ENCODE data around the gene FAM221B.

The FAM221B gene

GRCh38 chr9:35771075-35771433 is 57.5 kb downstream of the FAM221B start:
- Mint-ChIP-seq H3K27ac (no peak overlapping the region), H3K36me3 (no peaks in the 10 kb centered on the region), H3K9me3 (ENCODE audit: low read depth) (no peaks in the 10 kb centered on the region), H3K4me1 (ENCODE audit: low read depth) (peaks cover 9% of the 10 kb centered on the region), H3K4me3 (no peak overlapping the region), H3K27me3 (no peaks in the 10 kb centered on the region)

GRCh38 chr9:35769763-35770162 is 58.8 kb downstream of the FAM221B start:
- Mint-ChIP-seq H3K27me3 (no peaks in the 10 kb centered on the region), H3K36me3 (no peaks in the 10 kb centered on the region), H3K27ac (no peak overlapping the region), H3K4me3 (no peak overlapping the region), H3K9me3 (ENCODE audit: low read depth) (no peaks in the 10 kb centered on the region), H3K4me1 (ENCODE audit: low read depth) (peaks cover 9% of the 10 kb centered on the region)

- Mint-ChIP-seq H3K4me1 (ENCODE audit: low read depth) (peaks cover 12% of the 10 kb centered on the region), H3K27ac (no peak overlapping the region)
These were observed 61.1 kb downstream of the FAM221B start for GRCh38 chr9:35767458-35767857.

GRCh38 chr9:35766997-35767396 is 61.5 kb downstream of the FAM221B start:
- Mint-ChIP-seq H3K27ac (no peak overlapping the region), H3K9me3 (ENCODE audit: low read depth) (no peaks in the 10 kb centered on the region), H3K27me3 (no peaks in the 10 kb centered on the region), H3K36me3 (no peaks in the 10 kb centered on the region), H3K4me1 (ENCODE audit: low read depth) (peaks cover 14% of the 10 kb centered on the region), H3K4me3 (no peak overlapping the region)

More at GRCh38 chr9:35767458-35767857, 61.1 kb downstream of the FAM221B start:
- Mint-ChIP-seq H3K27me3 (no peaks in the 10 kb centered on the region), H3K4me3 (no peak overlapping the region), H3K36me3 (no peaks in the 10 kb centered on the region), H3K9me3 (ENCODE audit: low read depth) (no peaks in the 10 kb centered on the region)
